ENCODE data around the gene CD82.

The CD82 gene

GRCh38 chr11:44610186-44610955 is 44.9 kb downstream of the CD82 start:
- Histone ChIP-seq H3K36me3 (ENCODE audit: control insufficient read depth, insufficient read depth, low read length) (no peaks in the 10 kb centered on the region), H3K9ac (ENCODE audit: low read depth, low read length) (no peak overlapping the region), H3K9me3 (ENCODE audit: control insufficient read depth, insufficient read depth, low read length) (no peaks in the 10 kb centered on the region), H3K27me3 (ENCODE audit: control insufficient read depth, insufficient read depth, low read length) (no peaks in the 10 kb centered on the region), H3K27ac (ENCODE audit: low read depth, low read length) (no peak overlapping the region), H3K4me1 (ENCODE audit: control insufficient read depth, insufficient read depth, low read length) (no peaks in the 10 kb centered on the region), H3K4me3 (ENCODE audit: low read depth, low read length) (no peak overlapping the region)

DNA sequence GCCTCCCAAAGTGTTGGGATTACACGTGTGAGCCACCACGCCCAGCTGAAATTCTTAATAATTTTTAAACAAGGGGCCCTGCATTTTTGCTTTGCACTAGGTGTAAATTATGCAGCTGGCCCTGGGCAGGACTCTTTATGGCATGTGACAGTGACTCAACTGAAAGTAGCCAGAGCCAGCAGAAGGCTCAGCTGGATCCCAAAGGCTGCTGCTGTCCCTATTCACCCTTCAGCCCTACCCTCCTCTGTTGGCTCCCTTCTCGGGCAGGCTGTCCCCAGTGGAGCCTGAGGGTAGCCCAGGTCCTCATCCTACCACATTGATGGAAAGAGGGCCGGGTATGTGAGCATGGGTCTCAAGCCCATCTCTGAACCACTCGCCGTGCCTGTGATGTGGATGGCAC is 45.6 kb downstream of the CD82 start:
- Histone ChIP-seq H3K36me3 (ENCODE audit: control insufficient read depth, insufficient read depth, low read length) (no peaks in the 10 kb centered on the region), H3K9me3 (ENCODE audit: control insufficient read depth, insufficient read depth, low read length) (no peaks in the 10 kb centered on the region), H3K27me3 (ENCODE audit: control insufficient read depth, insufficient read depth, low read length) (no peaks in the 10 kb centered on the region), H3K27ac (ENCODE audit: low read depth, low read length) (no peak overlapping the region), H3K4me3 (ENCODE audit: low read depth, low read length) (no peak overlapping the region), H3K9ac (ENCODE audit: low read depth, low read length) (no peak overlapping the region), H3K4me1 (ENCODE audit: control insufficient read depth, insufficient read depth, low read length) (no peaks in the 10 kb centered on the region)

DNA sequence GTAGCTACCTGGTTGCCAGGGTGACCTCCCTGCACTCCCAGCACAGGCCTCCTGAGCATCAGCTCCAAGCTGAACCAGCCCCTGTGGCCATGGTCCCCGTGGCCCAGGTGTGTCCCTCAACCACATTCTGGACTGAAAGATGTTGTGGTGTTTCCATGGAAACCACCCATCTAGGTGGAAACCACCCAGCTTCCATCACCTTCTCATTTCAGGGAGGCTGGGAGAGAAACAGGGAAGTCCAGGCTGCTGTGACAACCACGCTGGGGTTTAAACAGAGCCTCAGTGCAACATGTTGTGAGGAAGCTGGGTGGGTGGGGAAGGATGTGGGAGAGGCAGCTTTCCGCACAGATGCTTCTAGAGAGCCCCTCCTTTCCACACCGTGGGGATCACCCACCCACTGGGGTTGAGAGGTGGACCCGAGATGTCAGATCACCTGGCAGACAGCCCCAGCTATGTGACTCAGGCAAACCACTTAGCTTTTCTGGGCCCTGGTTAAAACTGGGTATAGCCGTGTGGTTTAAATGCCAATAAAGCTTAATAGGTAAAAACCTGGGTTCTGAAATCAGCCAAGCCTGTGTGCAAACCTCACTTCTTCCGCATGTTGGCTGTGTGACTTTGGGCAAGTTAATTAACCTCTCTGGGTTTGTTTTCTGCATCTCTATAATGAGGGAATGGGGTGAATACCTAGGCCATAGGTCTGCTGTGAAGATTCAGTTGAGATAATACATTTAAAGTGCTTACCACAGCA is 46.4 kb downstream of the CD82 start:
- H3K4me1 ChIP-seq (ENCODE audit: control insufficient read depth, insufficient read depth, low read length) = no peaks in the 10 kb centered on the region
- H3K4me3 ChIP-seq (ENCODE audit: low read depth, low read length) = no peak overlapping the region
- H3K27me3 ChIP-seq (ENCODE audit: control insufficient read depth, insufficient read depth, low read length) = no peaks in the 10 kb centered on the region
- no peak overlapping the region for H3K27ac ChIP-seq (ENCODE audit: low read depth, low read length)
- no peak overlapping the region for H3K9ac ChIP-seq (ENCODE audit: low read depth, low read length)
- no peaks in the 10 kb centered on the region for H3K36me3 ChIP-seq (ENCODE audit: control insufficient read depth, insufficient read depth, low read length)
- H3K9me3 ChIP-seq (ENCODE audit: control insufficient read depth, insufficient read depth, low read length) = no peaks in the 10 kb centered on the region

DNA sequence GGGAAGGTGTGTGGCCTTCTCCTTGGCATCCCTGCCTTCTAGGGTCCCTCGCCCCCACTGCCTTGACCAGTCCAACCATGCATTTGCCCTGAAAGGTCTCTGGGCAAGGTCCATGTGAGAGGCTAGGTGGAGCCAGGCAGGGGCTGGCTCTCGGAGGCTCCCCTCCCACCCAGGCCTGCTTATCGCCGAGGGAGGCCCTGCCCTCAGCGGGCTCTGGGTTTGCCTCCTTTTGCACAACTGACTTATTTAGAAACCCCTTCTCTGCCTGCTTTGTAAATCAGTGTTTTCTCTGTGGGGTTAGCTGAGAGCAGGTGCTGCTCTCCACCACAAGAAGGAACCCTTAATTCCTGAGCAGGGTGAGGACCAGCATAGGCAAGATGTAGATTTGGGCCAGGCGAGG is 47.7 kb downstream of the CD82 start:
- no peak overlapping the region for H3K27ac ChIP-seq (ENCODE audit: low read depth, low read length)
- no peaks in the 10 kb centered on the region for H3K9me3 ChIP-seq (ENCODE audit: control insufficient read depth, insufficient read depth, low read length)
- no peaks in the 10 kb centered on the region for H3K27me3 ChIP-seq (ENCODE audit: control insufficient read depth, insufficient read depth, low read length)
- no peak overlapping the region for H3K4me3 ChIP-seq (ENCODE audit: low read depth, low read length)
- no peaks in the 10 kb centered on the region for H3K36me3 ChIP-seq (ENCODE audit: control insufficient read depth, insufficient read depth, low read length)
- H3K4me1 ChIP-seq (ENCODE audit: control insufficient read depth, insufficient read depth, low read length) = no peaks in the 10 kb centered on the region
- no peak overlapping the region for H3K9ac ChIP-seq (ENCODE audit: low read depth, low read length)

- H3K9ac ChIP-seq (ENCODE audit: low read depth, low read length) = no peak overlapping the region
- H3K27ac ChIP-seq (ENCODE audit: low read depth, low read length) = no peak overlapping the region
- H3K36me3 ChIP-seq (ENCODE audit: control insufficient read depth, insufficient read depth, low read length) = no peaks in the 10 kb centered on the region
- H3K4me3 ChIP-seq (ENCODE audit: low read depth, low read length) = no peak overlapping the region
- no peaks in the 10 kb centered on the region for H3K4me1 ChIP-seq (ENCODE audit: control insufficient read depth, insufficient read depth, low read length)
- H3K9me3 ChIP-seq (ENCODE audit: control insufficient read depth, insufficient read depth, low read length) = no peaks in the 10 kb centered on the region
- no peaks in the 10 kb centered on the region for H3K27me3 ChIP-seq (ENCODE audit: control insufficient read depth, insufficient read depth, low read length)
Observed at GRCh38 chr11:44614281-44614775, 48.9 kb downstream of the CD82 start.

DNA sequence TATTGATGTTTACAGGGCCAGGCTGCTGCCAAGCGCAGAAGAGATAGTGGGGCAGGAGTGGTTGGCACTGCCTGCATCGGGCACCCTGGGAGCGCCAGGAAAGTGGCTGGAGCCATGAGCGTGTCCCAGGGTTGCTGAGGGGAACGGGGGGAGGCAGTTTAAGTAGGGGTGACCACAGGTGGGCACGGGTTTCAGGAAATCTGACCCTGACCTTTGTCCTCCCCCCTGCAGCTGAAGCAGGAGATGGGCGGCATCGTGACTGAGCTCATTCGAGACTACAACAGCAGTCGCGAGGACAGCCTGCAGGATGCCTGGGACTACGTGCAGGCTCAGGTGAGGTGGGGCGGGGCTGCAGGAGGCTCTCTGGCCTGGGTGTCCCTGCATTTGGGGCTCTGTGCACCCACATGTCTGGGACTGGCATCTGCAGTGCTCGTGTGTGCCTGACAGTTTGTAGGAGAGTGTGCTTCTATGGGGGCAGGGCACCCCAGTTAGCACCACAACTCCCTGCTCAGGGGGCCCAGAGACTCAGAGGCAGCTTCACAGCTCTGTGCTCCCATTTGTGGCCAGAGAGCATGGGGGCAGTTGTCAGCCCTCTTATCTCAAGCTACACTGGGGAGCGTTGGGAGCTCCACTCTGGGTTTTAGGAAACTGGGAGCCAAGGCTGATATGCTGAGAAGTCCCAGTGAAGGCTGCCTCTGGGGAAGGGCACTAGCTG is 49.7 kb downstream of the CD82 start:
- Histone ChIP-seq H3K36me3 (ENCODE audit: control insufficient read depth, insufficient read depth, low read length) (no peaks in the 10 kb centered on the region), H3K9me3 (ENCODE audit: control insufficient read depth, insufficient read depth, low read length) (no peaks in the 10 kb centered on the region), H3K27ac (ENCODE audit: low read depth, low read length) (no peak overlapping the region), H3K9ac (ENCODE audit: low read depth, low read length) (no peak overlapping the region), H3K4me1 (ENCODE audit: control insufficient read depth, insufficient read depth, low read length) (no peaks in the 10 kb centered on the region), H3K27me3 (ENCODE audit: control insufficient read depth, insufficient read depth, low read length) (no peaks in the 10 kb centered on the region), H3K4me3 (ENCODE audit: low read depth, low read length) (no peak overlapping the region)

- Histone ChIP-seq H3K9me3 (ENCODE audit: control insufficient read depth, insufficient read depth, low read length) (no peaks in the 10 kb centered on the region), H3K4me1 (ENCODE audit: control insufficient read depth, insufficient read depth, low read length) (no peaks in the 10 kb centered on the region), H3K27me3 (ENCODE audit: control insufficient read depth, insufficient read depth, low read length) (no peaks in the 10 kb centered on the region), H3K36me3 (ENCODE audit: control insufficient read depth, insufficient read depth, low read length) (no peaks in the 10 kb centered on the region), H3K9ac (ENCODE audit: low read depth, low read length) (no peak overlapping the region), H3K4me3 (ENCODE audit: low read depth, low read length) (no peak overlapping the region), H3K27ac (ENCODE audit: low read depth, low read length) (no peak overlapping the region)
Observed at GRCh38 chr11:44615913-44616791, 50.7 kb downstream of the CD82 start.

DNA sequence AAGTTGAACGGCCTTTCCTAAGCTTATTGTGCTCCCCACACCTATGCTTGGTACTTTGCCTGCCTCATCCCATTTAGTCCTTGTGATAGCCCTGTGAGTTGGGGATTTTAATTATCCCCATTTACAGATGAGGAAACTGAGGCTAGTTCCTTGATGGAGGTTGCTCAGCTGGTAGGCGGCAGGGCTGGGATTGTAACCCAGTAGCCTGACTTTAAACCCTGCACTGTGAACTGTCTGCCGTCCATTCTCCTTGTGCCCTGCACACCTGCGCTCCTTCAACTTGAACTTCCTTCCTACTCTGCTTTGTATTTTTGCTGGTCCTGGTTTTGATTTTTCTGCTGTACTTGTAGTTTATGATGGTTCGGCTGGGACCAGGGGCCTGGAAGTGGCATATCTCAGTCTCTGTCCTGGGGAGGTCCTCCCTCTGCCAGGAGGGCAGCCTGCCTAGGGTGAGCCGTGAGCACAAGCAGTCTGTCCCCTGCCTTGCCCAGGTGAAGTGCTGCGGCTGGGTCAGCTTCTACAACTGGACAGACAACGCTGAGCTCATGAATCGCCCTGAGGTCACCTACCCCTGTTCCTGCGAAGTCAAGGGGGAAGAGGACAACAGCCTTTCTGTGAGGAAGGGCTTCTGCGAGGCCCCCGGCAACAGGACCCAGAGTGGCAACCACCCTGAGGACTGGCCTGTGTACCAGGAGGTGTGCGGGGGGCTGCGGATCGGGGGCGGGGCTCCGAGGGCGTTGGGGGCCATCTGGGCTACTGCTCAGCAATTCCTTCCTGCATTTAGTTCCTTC is 52.4 kb downstream of the CD82 start:
- no peaks in the 10 kb centered on the region; the same call in 1 of the 2 replicates for H3K4me1 ChIP-seq (ENCODE audit: control insufficient read depth, insufficient read depth, low read length)
- no peak overlapping the region for H3K27ac ChIP-seq (ENCODE audit: low read depth, low read length)
- H3K9me3 ChIP-seq (ENCODE audit: control insufficient read depth, insufficient read depth, low read length) = no peaks in the 10 kb centered on the region
- H3K9ac ChIP-seq (ENCODE audit: low read depth, low read length) = no peak overlapping the region
- no peaks in the 10 kb centered on the region for H3K36me3 ChIP-seq (ENCODE audit: control insufficient read depth, insufficient read depth, low read length)
- H3K4me3 ChIP-seq (ENCODE audit: low read depth, low read length) = no peak overlapping the region
- H3K27me3 ChIP-seq (ENCODE audit: control insufficient read depth, insufficient read depth, low read length) = peaks cover 7% of the 10 kb centered on the region

GRCh38 chr11:44618561-44619425 is 53.3 kb downstream of the CD82 start:
- H3K4me3 ChIP-seq (ENCODE audit: low read depth, low read length) = no peak overlapping the region
- peaks cover 7% of the 10 kb centered on the region for H3K27me3 ChIP-seq (ENCODE audit: control insufficient read depth, insufficient read depth, low read length)
- H3K36me3 ChIP-seq (ENCODE audit: control insufficient read depth, insufficient read depth, low read length) = no peaks in the 10 kb centered on the region
- H3K9ac ChIP-seq (ENCODE audit: low read depth, low read length) = no peak overlapping the region
- H3K9me3 ChIP-seq (ENCODE audit: control insufficient read depth, insufficient read depth, low read length) = no peaks in the 10 kb centered on the region
- H3K27ac ChIP-seq (ENCODE audit: low read depth, low read length) = no peak overlapping the region
- H3K4me1 ChIP-seq (ENCODE audit: control insufficient read depth, insufficient read depth, low read length) = no peaks in the 10 kb centered on the region; the same call in 1 of the 2 replicates
